ENCODE data around the gene PES1.

PES1 gene

DNA sequence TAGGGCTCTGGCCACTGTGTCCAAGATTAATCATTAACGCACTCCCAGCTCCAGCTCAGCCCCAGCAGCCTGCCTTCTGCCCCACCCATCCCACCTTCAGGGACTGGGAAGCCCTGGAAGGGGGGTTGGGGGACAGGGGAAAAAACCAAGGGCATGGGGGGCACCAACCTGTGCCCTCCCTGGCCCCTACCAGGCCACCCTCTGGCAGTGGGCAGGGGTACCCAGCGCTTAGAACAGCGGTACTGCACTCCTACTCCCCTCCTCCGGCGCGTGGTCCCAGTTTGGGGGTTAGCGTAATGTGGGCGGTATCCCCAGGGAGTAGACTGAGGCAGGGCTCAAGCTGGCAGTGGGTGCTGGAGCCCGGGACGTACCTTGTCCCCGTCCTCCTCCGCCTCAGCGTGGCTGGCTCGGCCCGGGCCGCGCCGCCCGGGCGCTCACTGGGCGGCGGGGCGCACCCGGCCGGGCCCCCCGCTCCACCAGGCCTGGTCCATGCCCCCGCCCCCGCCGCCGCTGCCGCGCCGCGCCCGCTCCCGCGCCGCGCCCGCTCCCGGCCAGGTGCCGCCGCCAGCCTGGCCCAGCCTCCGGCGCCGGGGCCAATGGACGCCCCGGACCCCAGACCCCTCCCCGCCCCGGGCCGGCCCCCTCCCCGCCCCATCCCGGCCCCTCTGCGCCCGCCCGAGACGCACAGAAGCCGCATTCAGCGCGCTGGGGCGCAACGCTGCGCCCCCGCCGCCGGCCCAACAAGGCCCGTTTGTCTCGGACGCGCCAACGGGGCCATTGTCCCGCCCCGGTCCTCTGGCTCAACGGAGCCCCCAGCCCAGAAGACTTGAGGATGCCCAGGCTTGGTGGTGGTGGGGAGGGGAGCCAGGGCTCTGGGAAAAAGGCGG is 17.4 kb downstream of the PES1 start, which contains the start of gene GAL3ST1:
GAL3ST1 (minus strand) TSS at position 571 of the 887 bp plus-strand sequence. CDS start 17,273 bp downstream, outside the sequence.
- TF ChIP-seq, protein P1, sequence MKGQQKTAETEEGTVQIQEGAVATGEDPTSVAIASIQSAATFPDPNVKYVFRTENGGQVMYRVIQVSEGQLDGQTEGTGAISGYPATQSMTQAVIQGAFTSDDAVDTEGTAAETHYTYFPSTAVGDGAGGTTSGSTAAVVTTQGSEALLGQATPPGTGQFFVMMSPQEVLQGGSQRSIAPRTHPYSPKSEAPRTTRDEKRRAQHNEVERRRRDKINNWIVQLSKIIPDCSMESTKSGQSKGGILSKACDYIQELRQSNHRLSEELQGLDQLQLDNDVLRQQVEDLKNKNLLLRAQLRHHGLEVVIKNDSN (IDR thresholded peaks at IDR 0.05): no peak
- no peak for TF ChIP-seq ZBTB7A (IDR thresholded peaks at IDR 0.05; ENCODE audit: low read depth)
- TF ChIP-seq TEAD4 (IDR thresholded peaks at IDR 0.05): no peak
- no peak for TF ChIP-seq TCF12 (IDR thresholded peaks at IDR 0.05; ENCODE audit: low read depth)
- no peak for TF ChIP-seq NFIC (IDR thresholded peaks at IDR 0.05)
- TF ChIP-seq YY1 (IDR thresholded peaks at IDR 0.05; ENCODE audit: low read depth): no peak
- TF ChIP-seq EP300 (IDR thresholded peaks at IDR 0.05; ENCODE audit: borderline replicate concordance): no peak
- TF ChIP-seq, protein P2, sequence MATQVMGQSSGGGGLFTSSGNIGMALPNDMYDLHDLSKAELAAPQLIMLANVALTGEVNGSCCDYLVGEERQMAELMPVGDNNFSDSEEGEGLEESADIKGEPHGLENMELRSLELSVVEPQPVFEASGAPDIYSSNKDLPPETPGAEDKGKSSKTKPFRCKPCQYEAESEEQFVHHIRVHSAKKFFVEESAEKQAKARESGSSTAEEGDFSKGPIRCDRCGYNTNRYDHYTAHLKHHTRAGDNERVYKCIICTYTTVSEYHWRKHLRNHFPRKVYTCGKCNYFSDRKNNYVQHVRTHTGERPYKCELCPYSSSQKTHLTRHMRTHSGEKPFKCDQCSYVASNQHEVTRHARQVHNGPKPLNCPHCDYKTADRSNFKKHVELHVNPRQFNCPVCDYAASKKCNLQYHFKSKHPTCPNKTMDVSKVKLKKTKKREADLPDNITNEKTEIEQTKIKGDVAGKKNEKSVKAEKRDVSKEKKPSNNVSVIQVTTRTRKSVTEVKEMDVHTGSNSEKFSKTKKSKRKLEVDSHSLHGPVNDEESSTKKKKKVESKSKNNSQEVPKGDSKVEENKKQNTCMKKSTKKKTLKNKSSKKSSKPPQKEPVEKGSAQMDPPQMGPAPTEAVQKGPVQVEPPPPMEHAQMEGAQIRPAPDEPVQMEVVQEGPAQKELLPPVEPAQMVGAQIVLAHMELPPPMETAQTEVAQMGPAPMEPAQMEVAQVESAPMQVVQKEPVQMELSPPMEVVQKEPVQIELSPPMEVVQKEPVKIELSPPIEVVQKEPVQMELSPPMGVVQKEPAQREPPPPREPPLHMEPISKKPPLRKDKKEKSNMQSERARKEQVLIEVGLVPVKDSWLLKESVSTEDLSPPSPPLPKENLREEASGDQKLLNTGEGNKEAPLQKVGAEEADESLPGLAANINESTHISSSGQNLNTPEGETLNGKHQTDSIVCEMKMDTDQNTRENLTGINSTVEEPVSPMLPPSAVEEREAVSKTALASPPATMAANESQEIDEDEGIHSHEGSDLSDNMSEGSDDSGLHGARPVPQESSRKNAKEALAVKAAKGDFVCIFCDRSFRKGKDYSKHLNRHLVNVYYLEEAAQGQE (IDR thresholded peaks at IDR 0.05; ENCODE audit: low read depth): no peak
- no peak for TF ChIP-seq EGR1 (IDR thresholded peaks at IDR 0.05)
- TF ChIP-seq, protein P3, sequence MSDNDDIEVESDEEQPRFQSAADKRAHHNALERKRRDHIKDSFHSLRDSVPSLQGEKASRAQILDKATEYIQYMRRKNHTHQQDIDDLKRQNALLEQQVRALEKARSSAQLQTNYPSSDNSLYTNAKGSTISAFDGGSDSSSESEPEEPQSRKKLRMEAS (IDR thresholded peaks at IDR 0.05): no peak
- TF ChIP-seq FOXM1 (IDR thresholded peaks at IDR 0.05; ENCODE audit: borderline replicate concordance, low read depth): no peak
- TF ChIP-seq CEBPB (IDR thresholded peaks at IDR 0.05): no peak
- no peak for TF ChIP-seq CREB1 (IDR thresholded peaks at IDR 0.05; ENCODE audit: low read depth)
- TF ChIP-seq TAF1 (IDR thresholded peaks at IDR 0.05; ENCODE audit: low read depth): no peak
- no peak for TF ChIP-seq RAD21 (IDR thresholded peaks at IDR 0.05; ENCODE audit: low read depth)

DNA sequence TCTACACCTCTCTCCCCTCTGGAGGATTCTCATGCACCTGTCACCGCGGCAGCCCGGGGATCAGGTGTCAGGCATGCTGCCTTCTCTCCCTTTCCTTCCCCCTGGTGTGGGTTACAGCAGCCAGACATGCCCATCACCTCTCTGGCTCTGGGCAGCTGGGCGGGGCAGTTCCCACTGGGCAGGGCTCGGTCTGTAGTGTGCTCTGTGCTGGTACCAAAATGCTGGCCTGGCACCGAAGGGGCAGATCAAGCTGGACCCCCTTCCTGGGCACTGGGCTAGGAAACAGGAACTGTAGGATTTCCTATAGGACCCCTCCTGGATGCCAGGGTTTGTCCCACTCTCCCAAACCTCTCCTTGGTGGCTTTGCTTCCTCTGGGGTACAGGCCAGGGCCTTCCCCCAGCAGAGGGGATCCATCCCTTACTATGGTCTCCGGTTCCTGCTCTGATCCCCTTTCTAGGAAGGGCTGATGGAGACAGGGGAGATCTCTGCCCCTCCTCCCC is 18.1 kb downstream of the PES1 start:
- TF ChIP-seq, protein P3 (IDR thresholded peaks at IDR 0.05): 0 out of 2 replicates have a peak, but pooled peaks have one; percentile 50
- no peak for TF ChIP-seq NFIC (IDR thresholded peaks at IDR 0.05)

DNA sequence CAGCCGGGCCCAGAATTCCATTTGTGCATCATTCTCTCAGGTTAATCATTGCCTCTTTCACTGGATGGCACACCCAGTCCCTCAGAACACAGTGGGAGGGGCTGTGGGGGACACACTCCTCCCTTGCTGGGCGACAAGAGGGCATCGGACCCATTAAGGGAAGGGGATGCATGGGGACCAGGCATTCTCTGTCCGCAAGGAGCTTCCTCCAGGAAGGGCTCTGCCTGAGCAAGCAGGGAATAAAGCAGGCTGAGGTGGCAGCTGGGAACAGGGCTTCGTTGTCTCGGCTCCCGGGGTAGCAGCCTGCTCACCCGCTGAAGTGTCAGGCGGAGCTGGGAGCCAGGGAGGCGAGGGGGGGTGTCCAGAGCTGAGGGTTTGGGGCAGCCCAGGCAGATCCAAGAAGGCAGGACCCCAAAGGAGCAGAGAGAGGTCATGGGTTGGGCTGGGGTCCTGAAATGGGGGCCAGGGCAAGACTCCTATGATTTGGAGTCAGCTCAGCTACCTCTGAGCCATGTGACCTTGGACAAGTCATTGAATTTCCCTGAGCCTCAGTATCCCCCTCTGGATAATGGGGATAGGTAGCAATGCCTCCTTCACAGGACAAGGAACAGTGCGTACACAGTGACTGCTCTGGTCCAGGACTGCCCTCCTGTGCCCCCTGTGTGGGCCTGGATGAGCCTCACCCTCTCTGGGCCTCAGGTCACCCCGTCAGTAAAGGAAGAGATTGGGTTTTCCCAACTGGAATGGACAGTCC is 18.7 kb downstream of the PES1 start:
- no peak for TF ChIP-seq TAF1 (IDR thresholded peaks at IDR 0.05; ENCODE audit: low read depth)
- no peak for TF ChIP-seq EGR1 (IDR thresholded peaks at IDR 0.05)
- TF ChIP-seq TEAD4 (IDR thresholded peaks at IDR 0.05): no peak
- no peak for TF ChIP-seq RAD21 (IDR thresholded peaks at IDR 0.05; ENCODE audit: low read depth)
- TF ChIP-seq CEBPB (IDR thresholded peaks at IDR 0.05): no peak
- TF ChIP-seq, protein P2 (IDR thresholded peaks at IDR 0.05; ENCODE audit: low read depth): no peak
- no peak for TF ChIP-seq FOXM1 (IDR thresholded peaks at IDR 0.05; ENCODE audit: borderline replicate concordance, low read depth)
- no peak for TF ChIP-seq CREB1 (IDR thresholded peaks at IDR 0.05; ENCODE audit: low read depth)
- TF ChIP-seq, protein P1 (IDR thresholded peaks at IDR 0.05): no peak
- no peak for TF ChIP-seq NFIC (IDR thresholded peaks at IDR 0.05)
- no peak for TF ChIP-seq TCF12 (IDR thresholded peaks at IDR 0.05; ENCODE audit: low read depth)
- no peak for TF ChIP-seq EP300 (IDR thresholded peaks at IDR 0.05; ENCODE audit: borderline replicate concordance)
- TF ChIP-seq YY1 (IDR thresholded peaks at IDR 0.05; ENCODE audit: low read depth): no peak
- TF ChIP-seq ZBTB7A (IDR thresholded peaks at IDR 0.05; ENCODE audit: low read depth): no peak
- TF ChIP-seq, protein P3 (IDR thresholded peaks at IDR 0.05): no peak

DNA sequence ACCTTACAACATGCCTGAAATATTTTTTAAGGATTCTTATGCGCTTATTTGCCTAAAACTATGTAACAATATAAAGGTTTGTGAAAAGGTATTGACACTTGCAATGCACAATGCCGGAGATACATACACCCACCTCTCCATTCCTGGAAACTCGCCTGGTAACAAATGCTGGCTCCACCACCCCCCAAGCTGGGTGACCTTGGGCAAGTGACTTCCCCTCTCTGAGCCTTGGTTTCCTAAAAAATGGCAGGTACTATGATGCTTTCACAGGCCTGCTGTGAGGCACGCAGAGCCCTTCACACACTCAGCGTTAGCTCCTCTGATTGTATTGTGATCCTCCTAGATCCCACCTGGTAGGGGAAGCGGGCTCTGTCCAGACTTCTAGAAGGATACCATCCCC is 19.5 kb downstream of the PES1 start:
- no peak for TF ChIP-seq YY1 (IDR thresholded peaks at IDR 0.05; ENCODE audit: low read depth)
- no peak for TF ChIP-seq TCF12 (IDR thresholded peaks at IDR 0.05; ENCODE audit: low read depth)
- no peak for TF ChIP-seq RAD21 (IDR thresholded peaks at IDR 0.05; ENCODE audit: low read depth)
- TF ChIP-seq, protein P2 (IDR thresholded peaks at IDR 0.05; ENCODE audit: low read depth): no peak
- TF ChIP-seq CREB1 (IDR thresholded peaks at IDR 0.05; ENCODE audit: low read depth): no peak
- no peak for TF ChIP-seq EGR1 (IDR thresholded peaks at IDR 0.05)

Measured in Ishikawa (cell line).